Vagina (tissue), 2 donors: ENCODE data around the gene KLRF1. TPM values are rescaled to one million over a fixed set of nuclear protein-coding genes. Genes with fewer than 3 reads are reported as not detected.

Experiments used
- DNase-seq, 2 donors: peaks; one replicate each; pipeline ENCODE4 v3.0.0-alpha.2; 2017; ENCODE audit errors: extremely low spot score in 2 of 2
- H3K27ac ChIP-seq: fragments of 200-600 bp; sonication (generic); one replicate; pipeline ENCODE4 v1.5.1; 2019
- H3K27me3 ChIP-seq: fragments of 200-600 bp; sonication (generic); one replicate; pipeline ENCODE4 v1.5.1; 2019
- H3K36me3 ChIP-seq, 2 donors: fragments of 200-600 bp; sonication (generic); one replicate each; pipeline ENCODE4 v1.5.1; 2017 to 2019
- H3K4me1 ChIP-seq: fragments of 200-600 bp; sonication (generic); one replicate; pipeline ENCODE4 v1.5.1; 2019
- H3K4me3 ChIP-seq, 2 donors: fragments of 200-600 bp; sonication (generic); 1 replicate in 1 of 2; 2 replicates in 1 of 2; pipeline ENCODE4 v1.5.1; 2016 to 2019
- H3K9me3 ChIP-seq: fragments of 200-600 bp; sonication (generic); one replicate; pipeline ENCODE4 v1.5.1; 2019
- CTCF ChIP-seq, 3 experiments: fragments of 450-650 bp in 2 of 3; fragments of 200-600 bp in 1 of 3; sonication (generic) in 1 of 3; IDR thresholded peaks; one replicate each; pipeline ENCODE4 v1.5.1; 2017 to 2019; ENCODE audit warnings: antibody characterized with exemption in 3 of 3, mild to moderate bottlenecking in 2 of 3, moderate library complexity in 2 of 3
- POLR2A ChIP-seq, 2 donors: fragments of 450-650 bp; IDR thresholded peaks; one replicate each; pipeline ENCODE4 v1.6.1; 2017; ENCODE audit warnings: antibody characterized with exemption in 2 of 2, mild to moderate bottlenecking in 2 of 2, moderate library complexity in 2 of 2
- POLR2AphosphoS5 ChIP-seq, 2 donors: sonication (generic); formaldehyde crosslinking; IDR thresholded peaks; one replicate each; pipeline ENCODE4 v1.9.0; 2017; ENCODE audit warnings: antibody characterized with exemption in 2 of 2, mild to moderate bottlenecking in 2 of 2, low read depth in 1 of 2; ENCODE audit not compliant: insufficient read depth in 1 of 2
- intact Hi-C: fragments of 100-400 bp; cut with DNase I; formaldehyde crosslinking; loops from one replicate; pipeline ENCODE4 v1.15.1; 2023
- total RNA-seq: library from RNA; depleted of rRNA; stranded (reverse); fragments of >200 nt; gene quantifications from one replicate; pipeline ENCODE4 v1.2.3, GENCODE V29; 2016

Gene KLRF1
- not detected for total RNA-seq

- no peaks in the 10 kb centered on the region for H3K9me3 ChIP-seq
- no peak for TF ChIP-seq POLR2A (IDR thresholded peaks at IDR 0.05)
- TF ChIP-seq CTCF (IDR thresholded peaks at IDR 0.05) = no peak
- no peak for TF ChIP-seq POLR2AphosphoS5 (IDR thresholded peaks at IDR 0.05; ENCODE audit: insufficient read depth in 1 of 2, low read depth in 1 of 2)
- no peaks in the 10 kb centered on the region for H3K4me1 ChIP-seq
- no peak within 1 kb of the TSS for H3K27ac ChIP-seq
- no peaks in the 10 kb centered on the region for H3K27me3 ChIP-seq
- no peak within 1 kb of the TSS for H3K4me3 ChIP-seq
- intact Hi-C loops = no loop called here
- DNase-seq = no peak
- H3K36me3 ChIP-seq = no peaks in the 10 kb centered on the region
Observed at GRCh38 chr12:9827209-9827888, at the start of gene KLRF1. KLRF1 (plus strand) TSS chr12:9827481; CDS start chr12:9827545, 64 bp downstream.

- TF ChIP-seq CTCF (IDR thresholded peaks at IDR 0.05) (no peak), POLR2AphosphoS5 (IDR thresholded peaks at IDR 0.05; ENCODE audit: insufficient read depth in 1 of 2, low read depth in 1 of 2) (no peak), POLR2A (IDR thresholded peaks at IDR 0.05) (no peak)
- H3K9me3 ChIP-seq = no peaks in the 10 kb centered on the region
- no peaks in the 10 kb centered on the region for H3K27me3 ChIP-seq
- no peaks in the 10 kb centered on the region for H3K36me3 ChIP-seq
- peaks cover 6% of the 10 kb centered on the region for H3K4me1 ChIP-seq
- H3K27ac ChIP-seq = no peak overlapping the region
- intact Hi-C loops = no loop called here
- DNase-seq = no peak
- H3K4me3 ChIP-seq = no peak overlapping the region
Observed at GRCh38 chr12:9779209-9779608, 48.1 kb upstream of the KLRF1 start.

- H3K4me1 ChIP-seq = no peaks in the 10 kb centered on the region
- intact Hi-C loops = no loop called here
- TF ChIP-seq POLR2AphosphoS5 (IDR thresholded peaks at IDR 0.05; ENCODE audit: insufficient read depth in 1 of 2, low read depth in 1 of 2) (no peak), CTCF (IDR thresholded peaks at IDR 0.05) (no peak), POLR2A (IDR thresholded peaks at IDR 0.05) (no peak)
- H3K4me3 ChIP-seq = no peak overlapping the region
- no peak for DNase-seq
- H3K27me3 ChIP-seq = no peaks in the 10 kb centered on the region
- H3K9me3 ChIP-seq = no peaks in the 10 kb centered on the region
- H3K36me3 ChIP-seq = no peaks in the 10 kb centered on the region
- no peak overlapping the region for H3K27ac ChIP-seq
Observed at GRCh38 chr12:9781360-9781759, 45.9 kb upstream of the KLRF1 start.

GRCh38 chr12:9782547-9783382 lies 44.5 kb upstream of the KLRF1 start:
- intact Hi-C loops = no loop called here
- no peak overlapping the region for H3K4me3 ChIP-seq
- no peak for DNase-seq
- H3K27me3 ChIP-seq = no peaks in the 10 kb centered on the region
- H3K36me3 ChIP-seq = no peaks in the 10 kb centered on the region
- no peaks in the 10 kb centered on the region for H3K9me3 ChIP-seq
- TF ChIP-seq POLR2A (IDR thresholded peaks at IDR 0.05) = no peak
- TF ChIP-seq CTCF (IDR thresholded peaks at IDR 0.05) = no peak
- no peak for TF ChIP-seq POLR2AphosphoS5 (IDR thresholded peaks at IDR 0.05; ENCODE audit: insufficient read depth in 1 of 2, low read depth in 1 of 2)
- H3K4me1 ChIP-seq = no peaks in the 10 kb centered on the region
- H3K27ac ChIP-seq = no peak overlapping the region

- intact Hi-C loops = no loop called here
- no peak for DNase-seq
- Histone ChIP-seq H3K4me1 (no peaks in the 10 kb centered on the region), H3K4me3 (no peak overlapping the region), H3K27me3 (no peaks in the 10 kb centered on the region), H3K36me3 (no peaks in the 10 kb centered on the region), H3K27ac (no peak overlapping the region), H3K9me3 (no peaks in the 10 kb centered on the region)
- TF ChIP-seq POLR2A (IDR thresholded peaks at IDR 0.05) (no peak), CTCF (IDR thresholded peaks at IDR 0.05) (no peak), POLR2AphosphoS5 (IDR thresholded peaks at IDR 0.05; ENCODE audit: insufficient read depth in 1 of 2, low read depth in 1 of 2) (no peak)
Observed at GRCh38 chr12:9784326-9784725, 43.0 kb upstream of the KLRF1 start.
